WTC11 (cell line): ENCODE results near the gene MDM1. TPM values are rescaled to one million over a fixed set of nuclear protein-coding genes. Genes with fewer than 3 reads are reported as not detected.

ENCODE experiments used
- ATAC-seq: fragments of 200-7000 bp; cut with Tn5 transposase; 2 replicates; pipeline ENCODE4 v1.10.0; 2021; ENCODE audit warnings: mild to moderate bottlenecking, moderate library complexity
- CTCF ChIA-PET: fragments of 300-600 bp; sonication (Branson Sonifier 250); formaldehyde crosslinking; loops from one replicate; lab custom pipeline; 2021; ENCODE audit warnings: antibody characterized with exemption; lab: Charles Lee
- POLR2A ChIA-PET: fragments of 350-600 bp; sonication (Branson Sonifier 250); formaldehyde crosslinking; loops from one replicate; lab custom pipeline; 2021; ENCODE audit warnings: antibody characterized with exemption; lab: Charles Lee
- DNase-seq: peaks from one replicate; pipeline ENCODE4 v3.0.0; 2021; ENCODE audit warnings: low spot score
- H3K27ac Mint-ChIP-seq: 2 replicates; pipeline ENCODE4 v1.8.0; 2021; ENCODE audit warnings: mixed read lengths
- H3K27me3 Mint-ChIP-seq: 2 replicates; pipeline ENCODE4 v1.8.0; 2021; ENCODE audit warnings: low read depth, mild to moderate bottlenecking, moderate library complexity, mixed read lengths
- H3K36me3 Mint-ChIP-seq: 2 replicates; pipeline ENCODE4 v1.8.0; 2021; ENCODE audit warnings: mixed read lengths
- H3K4me1 Mint-ChIP-seq: 2 replicates; pipeline ENCODE4 v1.8.0; 2022; ENCODE audit warnings: mixed read lengths
- H3K4me3 Mint-ChIP-seq: 2 replicates; pipeline ENCODE4 v1.8.0; 2021; ENCODE audit warnings: mild to moderate bottlenecking, moderate library complexity, mixed read lengths
- H3K9me3 Mint-ChIP-seq: 2 replicates; pipeline ENCODE4 v1.8.0; 2021; ENCODE audit warnings: mixed read lengths
- ATF1 ChIP-seq: sonication (generic); formaldehyde crosslinking; IDR thresholded peaks from 2 replicates; pipeline ENCODE4 v1.8.1; 2023; ENCODE audit warnings: mild to moderate bottlenecking, moderate library complexity, missing genetic modification reagents
- JAZF1 ChIP-seq: fragments of 250-450 bp; sonication (Bioruptor Pico); IDR thresholded peaks from 2 replicates; pipeline ENCODE4 v1.9.0; 2021; ENCODE audit warnings: moderate library complexity, mild to moderate bottlenecking, inconsistent platforms
- MYBL2 ChIP-seq: sonication (generic); formaldehyde crosslinking; IDR thresholded peaks from 2 replicates; pipeline ENCODE4 v1.8.1; 2023; ENCODE audit warnings: mild to moderate bottlenecking, moderate library complexity, missing genetic modification reagents
- NFYB ChIP-seq: sonication (generic); formaldehyde crosslinking; conservative IDR thresholded peaks from 2 replicates; pipeline ENCODE4 v1.8.0; 2022; ENCODE audit warnings: low read depth, missing genetic modification reagents
- SMAD3 ChIP-seq: sonication (generic); formaldehyde crosslinking; IDR thresholded peaks from 2 replicates; pipeline ENCODE4 v1.8.0; 2022; ENCODE audit warnings: missing genetic modification reagents, mild to moderate bottlenecking, borderline replicate concordance
- SP1 ChIP-seq: sonication (generic); formaldehyde crosslinking; conservative IDR thresholded peaks from 2 replicates; pipeline ENCODE4 v1.8.1; 2022; ENCODE audit warnings: missing genetic modification reagents
- ZBTB43 ChIP-seq: sonication (generic); formaldehyde crosslinking; IDR thresholded peaks from 2 replicates; pipeline ENCODE4 v1.8.1; 2023; ENCODE audit warnings: mild to moderate bottlenecking, missing genetic modification reagents
- ZMAT4 ChIP-seq: fragments of 250-450 bp; sonication (Bioruptor Pico); IDR thresholded peaks from 2 replicates; pipeline ENCODE4 v1.9.0; 2021; ENCODE audit warnings: mild to moderate bottlenecking
- ZNF138 ChIP-seq: sonication (generic); formaldehyde crosslinking; conservative IDR thresholded peaks from 2 replicates; pipeline ENCODE4 v1.8.1; 2022; ENCODE audit warnings: mild to moderate bottlenecking, moderate library complexity, missing genetic modification reagents
- ZNF219 ChIP-seq: sonication (generic); formaldehyde crosslinking; IDR thresholded peaks from 2 replicates; pipeline ENCODE4 v1.8.0; 2023; ENCODE audit warnings: missing genetic modification reagents, mild to moderate bottlenecking, borderline replicate concordance
- ZNF423 ChIP-seq: fragments of 250-450 bp; sonication (Bioruptor Pico); IDR thresholded peaks from 2 replicates; pipeline ENCODE4 v2.1.2; 2022; ENCODE audit warnings: mild to moderate bottlenecking, moderate library complexity
- ZNF512 ChIP-seq: sonication (generic); formaldehyde crosslinking; IDR thresholded peaks from 2 replicates; pipeline ENCODE4 v1.8.1; 2022; ENCODE audit warnings: missing genetic modification reagents, borderline replicate concordance
- total RNA-seq: library from RNA; stranded (reverse); gene quantifications from 3 replicates; pipeline ENCODE4 v1.2.3, GENCODE V29; 2021
- TF ChIP-seq, protein P1 (sequence below): sonication (generic); formaldehyde crosslinking; IDR thresholded peaks from 2 replicates; pipeline ENCODE4 v1.8.1; 2023; ENCODE audit warnings: mild to moderate bottlenecking, missing genetic modification reagents, moderate library complexity
- TF ChIP-seq, protein P2 (sequence below): sonication (generic); formaldehyde crosslinking; IDR thresholded peaks from 2 replicates; pipeline ENCODE4 v1.8.1; 2023; ENCODE audit warnings: mild to moderate bottlenecking, missing genetic modification reagents, borderline replicate concordance
- TF ChIP-seq, protein P3 (sequence below): sonication (generic); formaldehyde crosslinking; IDR thresholded peaks from 2 replicates; pipeline ENCODE4 v1.8.0; 2022; ENCODE audit warnings: mild to moderate bottlenecking, missing genetic modification reagents
- TF ChIP-seq, protein P4 (sequence below): sonication (generic); formaldehyde crosslinking; IDR thresholded peaks from 2 replicates; pipeline ENCODE4 v1.8.1; 2022; ENCODE audit warnings: low read depth, mild to moderate bottlenecking, moderate library complexity, missing genetic modification reagents, borderline replicate concordance

MDM1 gene
- total RNA-seq, 1 experiment from 2014 or later, result 9.1 TPM

DNA sequence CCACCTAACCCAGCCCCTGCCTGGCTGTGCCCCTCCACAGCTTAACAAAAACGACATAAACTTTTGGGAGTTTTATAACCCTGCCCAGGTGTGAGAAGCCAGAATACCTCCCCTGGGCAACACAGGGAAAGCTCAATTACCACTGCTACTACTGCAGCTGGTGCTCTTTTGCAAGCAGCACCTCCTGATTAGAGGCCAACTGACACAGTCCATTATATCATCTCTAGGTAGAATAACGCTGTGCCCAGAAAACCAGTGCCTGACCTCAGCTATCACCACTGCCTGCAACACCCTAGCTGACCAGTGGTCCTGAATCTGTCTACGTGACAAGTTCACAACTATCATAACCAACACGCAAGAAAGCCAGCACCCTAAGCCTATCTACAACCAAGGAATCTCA lies 34.2 kb downstream of the MDM1 start:
- no peak for ATAC-seq

DNA sequence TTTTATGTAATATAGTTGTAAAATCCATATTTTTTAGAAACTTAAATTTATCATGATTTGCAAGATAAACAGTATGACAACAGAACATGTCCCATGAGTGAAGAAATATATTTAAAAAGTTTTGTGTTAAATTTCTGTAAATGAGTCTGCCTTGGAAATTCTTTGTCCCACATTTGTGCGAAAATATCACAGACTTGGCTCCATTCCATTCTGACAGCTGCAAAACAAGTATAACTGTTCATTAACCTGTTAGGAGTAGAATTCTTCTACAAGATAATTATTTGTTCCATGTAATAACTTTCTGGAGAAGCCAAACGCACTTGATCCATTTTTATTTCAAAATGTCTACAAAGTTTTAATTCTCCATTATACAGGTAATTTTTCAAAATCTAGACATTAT lies 37.9 kb downstream of the MDM1 start:
- ChIA-PET CTCF (no interaction called here), POLR2A (no interaction called here)
- DNase-seq (no peak), ATAC-seq (no peak)
- Mint-ChIP-seq H3K27ac (no peak overlapping the region), H3K9me3 (no peaks in the 10 kb centered on the region), H3K36me3 (no peaks in the 10 kb centered on the region), H3K4me1 (no peaks in the 10 kb centered on the region), H3K27me3 (no peaks in the 10 kb centered on the region), H3K4me3 (no peak overlapping the region)
- TF ChIP-seq ZNF423 (CRISPR knock-in tag) (no peak), ZNF219 (CRISPR knock-in tag) (no peak), MYBL2 (CRISPR knock-in tag) (no peak), NFYB (CRISPR knock-in tag) (no peak), ZBTB43 (CRISPR knock-in tag) (no peak), JAZF1 (CRISPR knock-in tag) (no peak), SMAD3 (CRISPR knock-in tag) (no peak), ZNF138 (CRISPR knock-in tag) (no peak), ZMAT4 (no peak), SP1 (no peak), ATF1 (CRISPR knock-in tag) (no peak)
- TF ChIP-seq, protein P1, sequence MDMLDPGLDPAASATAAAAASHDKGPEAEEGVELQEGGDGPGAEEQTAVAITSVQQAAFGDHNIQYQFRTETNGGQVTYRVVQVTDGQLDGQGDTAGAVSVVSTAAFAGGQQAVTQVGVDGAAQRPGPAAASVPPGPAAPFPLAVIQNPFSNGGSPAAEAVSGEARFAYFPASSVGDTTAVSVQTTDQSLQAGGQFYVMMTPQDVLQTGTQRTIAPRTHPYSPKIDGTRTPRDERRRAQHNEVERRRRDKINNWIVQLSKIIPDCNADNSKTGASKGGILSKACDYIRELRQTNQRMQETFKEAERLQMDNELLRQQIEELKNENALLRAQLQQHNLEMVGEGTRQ, result no peak
- TF ChIP-seq, protein P2, sequence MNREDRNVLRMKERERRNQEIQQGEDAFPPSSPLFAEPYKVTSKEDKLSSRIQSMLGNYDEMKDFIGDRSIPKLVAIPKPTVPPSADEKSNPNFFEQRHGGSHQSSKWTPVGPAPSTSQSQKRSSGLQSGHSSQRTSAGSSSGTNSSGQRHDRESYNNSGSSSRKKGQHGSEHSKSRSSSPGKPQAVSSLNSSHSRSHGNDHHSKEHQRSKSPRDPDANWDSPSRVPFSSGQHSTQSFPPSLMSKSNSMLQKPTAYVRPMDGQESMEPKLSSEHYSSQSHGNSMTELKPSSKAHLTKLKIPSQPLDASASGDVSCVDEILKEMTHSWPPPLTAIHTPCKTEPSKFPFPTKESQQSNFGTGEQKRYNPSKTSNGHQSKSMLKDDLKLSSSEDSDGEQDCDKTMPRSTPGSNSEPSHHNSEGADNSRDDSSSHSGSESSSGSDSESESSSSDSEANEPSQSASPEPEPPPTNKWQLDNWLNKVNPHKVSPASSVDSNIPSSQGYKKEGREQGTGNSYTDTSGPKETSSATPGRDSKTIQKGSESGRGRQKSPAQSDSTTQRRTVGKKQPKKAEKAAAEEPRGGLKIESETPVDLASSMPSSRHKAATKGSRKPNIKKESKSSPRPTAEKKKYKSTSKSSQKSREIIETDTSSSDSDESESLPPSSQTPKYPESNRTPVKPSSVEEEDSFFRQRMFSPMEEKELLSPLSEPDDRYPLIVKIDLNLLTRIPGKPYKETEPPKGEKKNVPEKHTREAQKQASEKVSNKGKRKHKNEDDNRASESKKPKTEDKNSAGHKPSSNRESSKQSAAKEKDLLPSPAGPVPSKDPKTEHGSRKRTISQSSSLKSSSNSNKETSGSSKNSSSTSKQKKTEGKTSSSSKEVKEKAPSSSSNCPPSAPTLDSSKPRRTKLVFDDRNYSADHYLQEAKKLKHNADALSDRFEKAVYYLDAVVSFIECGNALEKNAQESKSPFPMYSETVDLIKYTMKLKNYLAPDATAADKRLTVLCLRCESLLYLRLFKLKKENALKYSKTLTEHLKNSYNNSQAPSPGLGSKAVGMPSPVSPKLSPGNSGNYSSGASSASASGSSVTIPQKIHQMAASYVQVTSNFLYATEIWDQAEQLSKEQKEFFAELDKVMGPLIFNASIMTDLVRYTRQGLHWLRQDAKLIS (CRISPR knock-in tag), result no peak
- TF ChIP-seq, protein P3, sequence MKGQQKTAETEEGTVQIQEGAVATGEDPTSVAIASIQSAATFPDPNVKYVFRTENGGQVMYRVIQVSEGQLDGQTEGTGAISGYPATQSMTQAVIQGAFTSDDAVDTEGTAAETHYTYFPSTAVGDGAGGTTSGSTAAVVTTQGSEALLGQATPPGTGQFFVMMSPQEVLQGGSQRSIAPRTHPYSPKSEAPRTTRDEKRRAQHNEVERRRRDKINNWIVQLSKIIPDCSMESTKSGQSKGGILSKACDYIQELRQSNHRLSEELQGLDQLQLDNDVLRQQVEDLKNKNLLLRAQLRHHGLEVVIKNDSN (CRISPR knock-in tag), result no peak
- TF ChIP-seq, all 79 proteins: peak for 0

More for the DNA sequence above, 34.2 kb downstream of the MDM1 start:
- ChIA-PET POLR2A (no interaction called here), CTCF (no interaction called here)
- no peak for DNase-seq
- Mint-ChIP-seq H3K9me3 (no peaks in the 10 kb centered on the region), H3K36me3 (peaks cover 5% of the 10 kb centered on the region; the same call in 1 of the 2 replicates), H3K4me1 (no peaks in the 10 kb centered on the region), H3K27ac (no peak overlapping the region), H3K4me3 (no peak overlapping the region), H3K27me3 (no peaks in the 10 kb centered on the region)
- no peak for TF ChIP-seq ZNF512
- TF ChIP-seq ZBTB43 (CRISPR knock-in tag), result no peak
- TF ChIP-seq, protein P4, sequence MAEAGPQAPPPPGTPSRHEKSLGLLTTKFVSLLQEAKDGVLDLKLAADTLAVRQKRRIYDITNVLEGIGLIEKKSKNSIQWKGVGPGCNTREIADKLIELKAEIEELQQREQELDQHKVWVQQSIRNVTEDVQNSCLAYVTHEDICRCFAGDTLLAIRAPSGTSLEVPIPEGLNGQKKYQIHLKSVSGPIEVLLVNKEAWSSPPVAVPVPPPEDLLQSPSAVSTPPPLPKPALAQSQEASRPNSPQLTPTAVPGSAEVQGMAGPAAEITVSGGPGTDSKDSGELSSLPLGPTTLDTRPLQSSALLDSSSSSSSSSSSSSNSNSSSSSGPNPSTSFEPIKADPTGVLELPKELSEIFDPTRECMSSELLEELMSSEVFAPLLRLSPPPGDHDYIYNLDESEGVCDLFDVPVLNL (CRISPR knock-in tag), result no peak
